ENCODE measurements around the gene TMEM52. TPM values are rescaled to one million over a fixed set of nuclear protein-coding genes. Genes with fewer than 3 reads are reported as not detected.

TMEM52 gene
- total RNA-seq, 4 donors from 2014 or later: 2.9 to 6.4 (median 4.1) TPM

GRCh38 chr1:1924386-1924785 lies 5.3 kb upstream of the TMEM52 start:
- DNase-seq (ENCODE audit: low spot score in 2 of 2): no peak
- intact Hi-C loops (cut with DNase I; ENCODE audit: low total_unique reads): no loop called here
- 29 to 31% methylated on average over 11 to 15 of the region's 18 CpGs for WGBS, 2 donors
- H3K4me3 ChIP-seq (ENCODE audit: low read depth, poor library complexity, severe bottlenecking): no peak overlapping the region
- TF ChIP-seq, protein P1, sequence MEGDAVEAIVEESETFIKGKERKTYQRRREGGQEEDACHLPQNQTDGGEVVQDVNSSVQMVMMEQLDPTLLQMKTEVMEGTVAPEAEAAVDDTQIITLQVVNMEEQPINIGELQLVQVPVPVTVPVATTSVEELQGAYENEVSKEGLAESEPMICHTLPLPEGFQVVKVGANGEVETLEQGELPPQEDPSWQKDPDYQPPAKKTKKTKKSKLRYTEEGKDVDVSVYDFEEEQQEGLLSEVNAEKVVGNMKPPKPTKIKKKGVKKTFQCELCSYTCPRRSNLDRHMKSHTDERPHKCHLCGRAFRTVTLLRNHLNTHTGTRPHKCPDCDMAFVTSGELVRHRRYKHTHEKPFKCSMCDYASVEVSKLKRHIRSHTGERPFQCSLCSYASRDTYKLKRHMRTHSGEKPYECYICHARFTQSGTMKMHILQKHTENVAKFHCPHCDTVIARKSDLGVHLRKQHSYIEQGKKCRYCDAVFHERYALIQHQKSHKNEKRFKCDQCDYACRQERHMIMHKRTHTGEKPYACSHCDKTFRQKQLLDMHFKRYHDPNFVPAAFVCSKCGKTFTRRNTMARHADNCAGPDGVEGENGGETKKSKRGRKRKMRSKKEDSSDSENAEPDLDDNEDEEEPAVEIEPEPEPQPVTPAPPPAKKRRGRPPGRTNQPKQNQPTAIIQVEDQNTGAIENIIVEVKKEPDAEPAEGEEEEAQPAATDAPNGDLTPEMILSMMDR (IDR thresholded peaks at IDR 0.05): no peak
- no peak for TF ChIP-seq POLR2A (IDR thresholded peaks at IDR 0.05)

DNA sequence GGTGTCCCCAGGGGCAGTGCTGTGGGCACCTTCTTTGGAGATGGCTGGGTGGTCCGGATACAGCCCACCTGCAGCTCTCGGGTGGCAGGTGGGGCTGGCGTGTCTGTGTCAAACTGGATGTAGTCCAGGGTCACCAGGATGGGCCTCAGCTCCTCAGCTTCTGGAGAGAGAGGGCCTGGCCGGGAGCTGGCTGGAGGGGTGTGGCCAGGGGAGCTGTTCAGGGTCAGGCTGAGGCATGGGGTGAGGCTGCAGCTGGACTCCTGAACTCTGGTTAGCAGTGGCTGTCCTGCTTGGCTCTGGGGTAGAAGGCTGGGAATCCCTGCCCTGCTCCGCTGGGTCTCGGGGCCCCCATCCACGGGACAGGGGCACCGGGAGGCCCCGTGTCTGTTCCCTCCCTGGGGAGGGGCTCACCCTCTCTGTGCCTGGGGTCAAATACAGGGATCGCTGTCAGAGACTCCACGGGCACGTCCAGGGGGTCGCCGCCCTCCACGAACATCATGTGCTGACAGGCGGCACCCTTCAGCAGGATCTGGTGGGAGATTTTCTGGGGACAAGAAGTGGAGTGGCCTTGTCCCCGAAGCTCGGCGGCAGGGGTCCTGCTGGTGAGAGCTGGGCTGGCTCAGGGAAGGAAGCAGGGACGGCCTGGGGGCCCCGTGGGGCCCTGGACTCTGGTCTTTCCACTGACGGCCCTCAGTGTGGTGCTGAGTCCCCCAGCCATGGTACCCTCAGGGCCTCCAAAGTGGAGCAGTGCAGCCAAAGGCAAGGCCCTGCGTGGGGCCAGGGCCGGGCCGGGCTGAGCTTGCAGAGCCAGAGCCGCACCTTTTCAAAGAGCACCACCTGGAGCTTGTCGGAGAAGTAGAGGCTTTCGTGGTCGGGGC lies 4.1 kb upstream of the TMEM52 start:
- WGBS, 2 donors: 54 to 65% methylated on average over 15 to 28 of the region's 29 CpGs
- DNase-seq (ENCODE audit: low spot score in 2 of 2): peak in 1 of 2 donors; percentile 13
- H3K4me3 ChIP-seq (ENCODE audit: low read depth, poor library complexity, severe bottlenecking): no peak overlapping the region
- intact Hi-C loops (cut with DNase I; ENCODE audit: low total_unique reads): no loop called here
- TF ChIP-seq, protein P1 (IDR thresholded peaks at IDR 0.05): no peak
- TF ChIP-seq POLR2A (IDR thresholded peaks at IDR 0.05): no peak

- WGBS, 2 donors: 73 to 87% methylated on average over 6 of the region's 6 CpGs
- TF ChIP-seq, protein P1 (IDR thresholded peaks at IDR 0.05): no peak
- no peak for TF ChIP-seq POLR2A (IDR thresholded peaks at IDR 0.05)
- intact Hi-C loops (cut with DNase I; ENCODE audit: low total_unique reads): no loop called here
- DNase-seq (ENCODE audit: low spot score in 2 of 2): no peak
- no peak overlapping the region for H3K4me3 ChIP-seq (ENCODE audit: low read depth, poor library complexity, severe bottlenecking)
Observed at GRCh38 chr1:1922702-1922955, 3.5 kb upstream of the TMEM52 start.

GRCh38 chr1:1921901-1922701 lies 3.0 kb upstream of the TMEM52 start:
- intact Hi-C loops (cut with DNase I; ENCODE audit: low total_unique reads): no loop called here
- no peak for DNase-seq (ENCODE audit: low spot score in 2 of 2)
- no peak for TF ChIP-seq POLR2A (IDR thresholded peaks at IDR 0.05)
- TF ChIP-seq, protein P1 (IDR thresholded peaks at IDR 0.05): no peak
- WGBS, 2 donors: 89 to 95% methylated on average over 11 to 15 of the region's 16 CpGs
- no peak overlapping the region for H3K4me3 ChIP-seq (ENCODE audit: low read depth, poor library complexity, severe bottlenecking)

- H3K4me3 ChIP-seq (ENCODE audit: low read depth, poor library complexity, severe bottlenecking): no peak overlapping the region
- intact Hi-C loops (cut with DNase I; ENCODE audit: low total_unique reads): no loop called here
- DNase-seq (ENCODE audit: low spot score in 2 of 2): peak in 1 of 2 donors; percentile 13
- WGBS, 2 donors: 82 to 92% methylated on average over 4 to 6 of the region's 6 CpGs
- no peak for TF ChIP-seq POLR2A (IDR thresholded peaks at IDR 0.05)
- TF ChIP-seq, protein P1 (IDR thresholded peaks at IDR 0.05): no peak
Observed at GRCh38 chr1:1921459-1921862, 2.4 kb upstream of the TMEM52 start.
